HG02938 (cell line): ENCODE measurements around the gene LOXL3.
"Not testable (repeated sequence)": the region's sequence is repeated elsewhere in the genome, so short reads cannot be mapped to it uniquely, and the experiment has no call there.

Experiments
- ATAC-seq: cut with Tn5 transposase; IDR thresholded peaks from one replicate; pipeline ENCODE4 v1.9.1; 2021; ENCODE audit warnings: mild to moderate bottlenecking, moderate library complexity; ENCODE audit not compliant: unreplicated experiment

LOXL3 gene

GRCh38 chr2:74496997-74497776 lies 56.6 kb downstream of the LOXL3 start:
- no peak for ATAC-seq

- no peak for ATAC-seq
Measured at GRCh38 chr2:74495440-74495839, 58.3 kb downstream of the LOXL3 start.

GRCh38 chr2:74493546-74493945 lies 60.2 kb downstream of the LOXL3 start:
- ATAC-seq = no peak

GRCh38 chr2:74491648-74492544 lies 61.8 kb downstream of the LOXL3 start:
- ATAC-seq = no peak

- no peak for ATAC-seq
Measured at GRCh38 chr2:74489906-74490305, 63.8 kb downstream of the LOXL3 start.

GRCh38 chr2:74488643-74489481 lies 64.9 kb downstream of the LOXL3 start:
- no peak for ATAC-seq

- ATAC-seq = no peak
Measured at GRCh38 chr2:74486141-74486540, 67.6 kb downstream of the LOXL3 start.

GRCh38 chr2:74483675-74484164 lies 70.0 kb downstream of the LOXL3 start:
- ATAC-seq = not testable (repeated sequence)

- ATAC-seq = peak; percentile 91
Measured at GRCh38 chr2:74482801-74483674, 70.7 kb downstream of the LOXL3 start, which contains the start of the genes CCDC142 and TTC31. CCDC142 (minus strand) TSS chr2:74482998; CDS start chr2:74482837, 161 bp downstream. TTC31 (plus strand) TSS chr2:74483081; CDS start chr2:74483096, 15 bp downstream.
